Measurements from ENCODE around the gene CLMP. TPM values are rescaled to one million over a fixed set of nuclear protein-coding genes. Genes with fewer than 3 reads are reported as not detected.

Gene CLMP
- total and polyA plus RNA-seq, 4 donors, result 0.12 to 1.3 (median 0.35) TPM

DNA sequence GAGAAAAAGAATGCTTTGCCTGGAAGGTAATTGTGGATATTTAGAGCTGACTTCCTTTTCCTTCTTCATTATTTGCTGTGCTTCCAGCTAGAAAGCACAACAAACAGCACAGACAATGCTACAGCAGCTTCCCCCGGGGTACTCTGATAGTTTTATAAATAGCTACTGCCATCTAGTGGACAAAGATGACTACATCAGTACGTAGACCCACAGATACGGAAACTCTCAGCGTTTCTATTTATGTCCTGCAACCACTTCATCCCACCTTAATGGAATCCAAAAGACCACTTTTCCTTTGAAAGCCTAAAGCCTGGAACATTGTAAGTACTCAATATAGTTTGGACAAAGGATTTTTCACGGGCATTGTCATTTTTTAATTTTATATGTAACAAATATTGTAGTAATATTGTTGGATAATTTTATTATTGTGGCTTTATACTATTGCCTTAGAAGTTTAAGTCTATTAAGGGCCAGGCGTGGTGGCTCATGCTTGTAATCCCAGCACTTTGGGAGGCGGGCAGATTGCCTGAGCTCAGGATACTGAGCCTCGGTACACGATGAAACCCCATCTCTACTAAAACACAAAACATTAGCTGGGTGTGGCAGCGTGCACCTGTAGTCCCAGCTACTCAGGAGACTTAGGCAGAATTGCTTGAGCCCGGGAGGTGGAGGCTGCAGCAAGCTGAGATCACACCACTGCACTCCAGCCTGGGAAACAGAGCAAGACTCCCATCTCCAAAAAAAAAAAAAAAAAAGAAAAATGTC is 140.6 kb downstream of the CLMP start:
- DNase-seq (ENCODE audit: low spot score), result no peak
- peaks cover 7 to 49% (median 44%) of the 10 kb centered on the region in 4 donors for H3K36me3 ChIP-seq (ENCODE audit: control insufficient read depth in 4 of 4, insufficient read depth in 3 of 4, low read depth in 1 of 4, low read length in 3 of 4)
- peaks cover 0 to 18% (median 12%) of the 10 kb centered on the region in 4 donors for H3K4me1 ChIP-seq (ENCODE audit: control insufficient read depth in 4 of 4, insufficient read depth in 4 of 4, low read length in 3 of 4)
- WGBS, result 40% methylated on average over 11 of the region's 11 CpGs
- no peaks in the 10 kb centered on the region for H3K27me3 ChIP-seq (ENCODE audit: control insufficient read depth in 4 of 4, insufficient read depth in 4 of 4, low read length in 3 of 4)
- no peak overlapping the region for H3K9ac ChIP-seq (ENCODE audit: low read depth in 1 of 2, low read length in 2 of 2)
- H3K27ac ChIP-seq (ENCODE audit: low read depth in 1 of 2, low read length in 2 of 2), result no peak overlapping the region
- TF ChIP-seq, protein P1, sequence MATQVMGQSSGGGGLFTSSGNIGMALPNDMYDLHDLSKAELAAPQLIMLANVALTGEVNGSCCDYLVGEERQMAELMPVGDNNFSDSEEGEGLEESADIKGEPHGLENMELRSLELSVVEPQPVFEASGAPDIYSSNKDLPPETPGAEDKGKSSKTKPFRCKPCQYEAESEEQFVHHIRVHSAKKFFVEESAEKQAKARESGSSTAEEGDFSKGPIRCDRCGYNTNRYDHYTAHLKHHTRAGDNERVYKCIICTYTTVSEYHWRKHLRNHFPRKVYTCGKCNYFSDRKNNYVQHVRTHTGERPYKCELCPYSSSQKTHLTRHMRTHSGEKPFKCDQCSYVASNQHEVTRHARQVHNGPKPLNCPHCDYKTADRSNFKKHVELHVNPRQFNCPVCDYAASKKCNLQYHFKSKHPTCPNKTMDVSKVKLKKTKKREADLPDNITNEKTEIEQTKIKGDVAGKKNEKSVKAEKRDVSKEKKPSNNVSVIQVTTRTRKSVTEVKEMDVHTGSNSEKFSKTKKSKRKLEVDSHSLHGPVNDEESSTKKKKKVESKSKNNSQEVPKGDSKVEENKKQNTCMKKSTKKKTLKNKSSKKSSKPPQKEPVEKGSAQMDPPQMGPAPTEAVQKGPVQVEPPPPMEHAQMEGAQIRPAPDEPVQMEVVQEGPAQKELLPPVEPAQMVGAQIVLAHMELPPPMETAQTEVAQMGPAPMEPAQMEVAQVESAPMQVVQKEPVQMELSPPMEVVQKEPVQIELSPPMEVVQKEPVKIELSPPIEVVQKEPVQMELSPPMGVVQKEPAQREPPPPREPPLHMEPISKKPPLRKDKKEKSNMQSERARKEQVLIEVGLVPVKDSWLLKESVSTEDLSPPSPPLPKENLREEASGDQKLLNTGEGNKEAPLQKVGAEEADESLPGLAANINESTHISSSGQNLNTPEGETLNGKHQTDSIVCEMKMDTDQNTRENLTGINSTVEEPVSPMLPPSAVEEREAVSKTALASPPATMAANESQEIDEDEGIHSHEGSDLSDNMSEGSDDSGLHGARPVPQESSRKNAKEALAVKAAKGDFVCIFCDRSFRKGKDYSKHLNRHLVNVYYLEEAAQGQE (IDR thresholded peaks at IDR 0.05), result no peak
- peak; percentile 69 to 81 for TF ChIP-seq RAD21 (IDR thresholded peaks at IDR 0.05)
- TF ChIP-seq, protein P2, sequence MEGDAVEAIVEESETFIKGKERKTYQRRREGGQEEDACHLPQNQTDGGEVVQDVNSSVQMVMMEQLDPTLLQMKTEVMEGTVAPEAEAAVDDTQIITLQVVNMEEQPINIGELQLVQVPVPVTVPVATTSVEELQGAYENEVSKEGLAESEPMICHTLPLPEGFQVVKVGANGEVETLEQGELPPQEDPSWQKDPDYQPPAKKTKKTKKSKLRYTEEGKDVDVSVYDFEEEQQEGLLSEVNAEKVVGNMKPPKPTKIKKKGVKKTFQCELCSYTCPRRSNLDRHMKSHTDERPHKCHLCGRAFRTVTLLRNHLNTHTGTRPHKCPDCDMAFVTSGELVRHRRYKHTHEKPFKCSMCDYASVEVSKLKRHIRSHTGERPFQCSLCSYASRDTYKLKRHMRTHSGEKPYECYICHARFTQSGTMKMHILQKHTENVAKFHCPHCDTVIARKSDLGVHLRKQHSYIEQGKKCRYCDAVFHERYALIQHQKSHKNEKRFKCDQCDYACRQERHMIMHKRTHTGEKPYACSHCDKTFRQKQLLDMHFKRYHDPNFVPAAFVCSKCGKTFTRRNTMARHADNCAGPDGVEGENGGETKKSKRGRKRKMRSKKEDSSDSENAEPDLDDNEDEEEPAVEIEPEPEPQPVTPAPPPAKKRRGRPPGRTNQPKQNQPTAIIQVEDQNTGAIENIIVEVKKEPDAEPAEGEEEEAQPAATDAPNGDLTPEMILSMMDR (IDR thresholded peaks at IDR 0.05; ENCODE audit: low read depth, low read length, missing input control), result peak; percentile 58
- no peak overlapping the region for H3K4me3 ChIP-seq (ENCODE audit: low read depth in 1 of 3, low read length in 3 of 3)
- H3K9me3 ChIP-seq (ENCODE audit: control insufficient read depth in 4 of 4, low read length in 3 of 4), result no peaks in the 10 kb centered on the region

DNA sequence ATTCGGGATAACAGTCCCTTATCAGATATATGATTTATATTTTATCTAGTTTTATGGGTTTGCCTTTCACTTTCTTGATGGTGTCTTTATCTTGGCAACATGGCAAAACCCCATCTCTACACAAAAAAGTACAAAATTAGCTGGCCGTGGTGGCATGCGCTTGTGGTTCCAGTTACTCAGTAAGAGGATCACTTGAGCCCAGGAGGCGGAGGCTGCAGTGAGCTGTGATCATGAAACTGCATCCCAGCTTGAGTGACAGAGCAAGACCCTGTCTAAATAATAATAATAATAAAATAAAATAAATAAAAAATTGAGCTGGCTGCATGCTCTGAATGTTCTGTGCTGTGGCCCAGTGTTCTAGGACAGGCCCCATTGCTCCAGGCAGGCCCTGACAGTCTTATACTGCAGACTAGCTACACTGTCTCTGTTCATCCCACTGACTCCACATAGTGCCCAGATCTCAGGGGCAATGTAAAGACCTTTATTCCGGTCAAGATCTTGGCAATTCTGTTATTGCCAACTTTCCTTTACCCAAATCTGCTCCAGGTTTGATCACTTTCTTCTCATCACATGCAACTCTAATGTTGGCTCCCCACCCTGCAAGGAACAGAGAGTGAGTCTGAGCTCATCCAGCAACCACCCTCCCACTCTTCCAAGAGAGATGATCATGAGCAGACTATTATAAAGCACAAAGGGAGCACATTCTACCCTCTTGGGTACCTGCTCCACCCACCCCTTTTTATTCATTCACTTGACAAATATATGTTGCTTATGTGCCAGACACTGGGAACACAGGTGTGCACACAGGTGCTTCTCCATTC is 141.9 kb downstream of the CLMP start:
- WGBS, result 90% methylated on average over 5 of the region's 5 CpGs
- no peaks in the 10 kb centered on the region for H3K27me3 ChIP-seq (ENCODE audit: control insufficient read depth in 4 of 4, insufficient read depth in 4 of 4, low read length in 3 of 4)
- H3K27ac ChIP-seq (ENCODE audit: low read depth in 1 of 2, low read length in 2 of 2), result no peak overlapping the region
- H3K4me3 ChIP-seq (ENCODE audit: low read depth in 1 of 3, low read length in 3 of 3), result no peak overlapping the region
- H3K9me3 ChIP-seq (ENCODE audit: control insufficient read depth in 4 of 4, low read length in 3 of 4), result no peaks in the 10 kb centered on the region
- no peak for DNase-seq (ENCODE audit: low spot score)
- H3K4me1 ChIP-seq (ENCODE audit: control insufficient read depth in 4 of 4, insufficient read depth in 4 of 4, low read length in 3 of 4), result peaks cover 0 to 4% (median 0%) of the 10 kb centered on the region in 4 donors
- peaks cover 7 to 35% (median 30%) of the 10 kb centered on the region in 4 donors for H3K36me3 ChIP-seq (ENCODE audit: control insufficient read depth in 4 of 4, insufficient read depth in 3 of 4, low read depth in 1 of 4, low read length in 3 of 4)
- TF ChIP-seq JUND (IDR thresholded peaks at IDR 0.05), result no peak
- TF ChIP-seq HNF4A (conservative IDR thresholded peaks at IDR 0.05), result no peak
- TF ChIP-seq, protein P2 (IDR thresholded peaks at IDR 0.05; ENCODE audit: low read depth, low read length, missing input control), result no peak
- TF ChIP-seq GABPA (IDR thresholded peaks at IDR 0.05 in 1 of 2, conservative IDR thresholded peaks at IDR 0.05 in 1 of 2), result no peak
- no peak overlapping the region for H3K9ac ChIP-seq (ENCODE audit: low read depth in 1 of 2, low read length in 2 of 2)
